ENCODE measurements around the gene UBAC1.
A peak's percentile ranks its signal among the peaks of the same experiment; 100 is the strongest.
"Not testable (repeated sequence)": the region's sequence is repeated elsewhere in the genome, so short reads cannot be mapped to it uniquely, and the experiment has no call there.

The UBAC1 gene

GRCh38 chr9:135920256-135920930 lies 40.8 kb downstream of the UBAC1 start:
- DNase-seq: no peak

DNA sequence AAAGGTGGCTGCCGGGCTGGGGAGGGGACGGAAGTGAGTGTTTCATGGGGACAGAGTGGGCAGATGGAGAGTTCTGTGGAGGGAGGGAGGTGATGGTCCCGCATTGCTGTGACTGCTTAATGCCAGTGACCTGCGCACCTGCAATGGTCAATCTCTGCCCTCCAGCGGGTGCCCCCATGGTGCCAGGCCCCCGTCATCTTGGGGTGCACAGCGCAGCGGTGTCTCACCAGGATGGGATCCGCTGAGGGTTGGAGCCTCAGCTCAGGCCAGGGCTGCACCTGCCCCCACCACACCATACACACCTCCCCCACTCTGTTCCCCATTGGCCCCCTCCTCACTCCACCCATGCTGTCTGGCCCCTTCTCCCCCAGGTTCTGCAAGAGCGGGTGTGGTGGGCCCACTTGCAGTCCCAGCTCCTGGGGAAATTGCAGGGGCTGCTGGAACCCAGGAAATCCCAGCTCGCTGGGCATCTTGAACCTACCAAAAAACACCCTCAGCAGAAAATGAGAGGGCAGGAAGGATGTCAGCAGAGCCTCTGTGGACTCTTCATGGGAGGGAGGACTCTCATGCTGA lies 41.8 kb downstream of the UBAC1 start:
- no peak for DNase-seq

- DNase-seq: not testable (repeated sequence)
Measured at GRCh38 chr9:135916227-135916626, 44.9 kb downstream of the UBAC1 start.

DNA sequence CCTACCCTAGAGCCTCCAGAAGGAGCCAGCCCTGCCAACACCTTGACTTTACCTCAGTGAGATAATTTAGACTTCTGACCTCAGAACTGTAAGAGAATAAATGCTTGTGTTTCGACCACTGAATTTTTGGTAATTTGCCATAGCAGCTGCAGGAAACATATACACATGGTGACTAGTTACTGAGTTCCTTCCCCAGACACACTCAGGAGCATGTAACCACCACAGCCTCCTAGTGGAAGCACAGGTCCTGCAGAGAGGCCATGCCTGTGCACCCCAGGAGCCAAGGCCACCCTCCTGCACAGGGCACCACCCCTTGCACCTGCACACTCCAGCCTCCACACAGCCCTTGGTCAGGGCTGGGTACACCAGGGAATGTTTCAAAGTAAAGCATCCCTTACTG lies 46.3 kb downstream of the UBAC1 start:
- no peak for DNase-seq

GRCh38 chr9:135911233-135911632 lies 49.9 kb downstream of the UBAC1 start:
- DNase-seq: not testable (repeated sequence)

GRCh38 chr9:135910757-135911156 lies 50.4 kb downstream of the UBAC1 start:
- DNase-seq: no peak

GRCh38 chr9:135910216-135910615 lies 51.0 kb downstream of the UBAC1 start:
- no peak for DNase-seq

DNA sequence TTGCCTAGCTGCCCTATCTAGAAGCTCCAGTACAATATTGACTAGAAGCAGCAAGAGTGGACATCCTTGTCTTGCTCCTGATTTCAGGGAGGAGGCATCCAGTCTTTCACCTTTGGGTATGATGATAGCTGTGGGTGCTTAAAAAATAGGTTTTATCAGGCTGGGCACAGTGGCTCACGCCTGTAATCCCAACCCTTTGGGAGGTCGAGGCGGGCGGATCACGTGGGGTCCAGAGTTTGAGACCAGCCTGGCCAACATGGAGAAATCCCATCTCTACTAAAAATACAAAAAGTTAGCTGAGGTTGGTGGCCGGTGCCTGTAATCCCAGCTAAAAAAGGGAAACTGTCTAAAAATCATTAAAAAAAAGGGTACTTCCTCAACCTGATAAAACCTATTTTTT lies 51.8 kb downstream of the UBAC1 start:
- DNase-seq: no peak

- no peak for DNase-seq
Measured at GRCh38 chr9:135908754-135909204, 52.4 kb downstream of the UBAC1 start.

GRCh38 chr9:135908093-135908753 lies 53.0 kb downstream of the UBAC1 start:
- peak in 1 of 6 experiments; percentile 23 for DNase-seq

DNA sequence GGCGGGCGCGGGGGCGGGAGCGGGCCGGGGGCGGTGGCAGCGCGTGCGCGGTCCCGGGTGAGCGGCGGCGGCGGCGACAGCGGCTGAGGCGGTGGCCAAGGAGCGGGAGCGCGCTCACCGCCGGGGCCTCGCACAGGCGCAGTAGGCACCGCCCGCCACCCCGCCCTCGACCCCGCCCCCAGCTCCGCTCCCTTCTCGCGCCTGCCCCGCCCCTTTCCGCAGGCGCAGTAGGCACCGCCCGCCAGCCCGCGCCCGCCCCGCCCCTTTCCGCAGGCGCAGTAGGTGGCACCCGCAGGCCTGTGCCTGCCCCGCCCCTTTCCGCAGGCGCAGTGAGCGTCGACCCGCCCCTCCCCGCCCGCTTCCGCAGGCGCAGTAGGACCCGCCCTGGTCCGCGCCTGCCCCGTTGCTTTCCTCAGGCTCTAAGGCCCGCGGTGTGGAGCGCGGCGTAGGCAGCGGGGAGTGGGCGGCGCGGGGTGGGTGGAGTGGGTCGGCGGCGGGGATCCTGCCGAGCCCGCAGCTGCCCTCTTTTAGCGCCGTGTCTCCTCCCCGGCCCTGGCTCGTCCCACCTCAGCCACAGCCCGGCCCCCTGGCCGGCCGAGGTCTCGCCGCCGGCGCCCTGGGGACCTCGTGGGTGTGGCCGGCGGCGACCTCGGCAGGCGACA lies 53.6 kb downstream of the UBAC1 start, which contains the start of gene CAMSAP1:
Gene CAMSAP1, minus strand, starts transcription at position 116 of the 662 bp plus-strand sequence. CDS start 387 bp downstream, outside the sequence.
- DNase-seq: peak; percentile 89 to 95 (median 94)

DNA sequence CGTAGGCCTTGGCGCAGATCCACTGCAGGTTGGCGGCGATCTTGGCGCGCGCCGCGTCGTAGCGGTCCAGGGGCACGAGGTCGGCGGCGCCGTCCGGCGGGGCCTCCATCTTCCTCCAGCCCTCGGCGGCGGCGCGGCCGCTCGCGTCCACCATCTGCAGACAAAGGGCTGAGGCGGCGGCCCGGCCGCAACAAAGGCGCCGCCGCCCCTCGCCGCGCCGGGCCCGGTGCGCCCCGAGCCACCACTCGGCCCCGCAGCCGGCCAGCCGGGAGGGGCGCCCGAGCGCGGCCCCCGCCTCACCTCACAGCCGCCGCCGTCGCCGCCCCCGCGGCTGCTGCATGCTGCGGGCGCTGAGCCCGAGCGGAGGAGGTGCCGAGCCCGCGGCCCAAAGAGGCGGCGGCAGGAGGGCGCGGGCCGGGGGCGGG lies 54.2 kb downstream of the UBAC1 start:
- DNase-seq: no peak

GRCh38 chr9:135906291-135907005 lies 54.7 kb downstream of the UBAC1 start:
- peak in 3 of 6 experiments; percentile 5 to 25 (median 16) for DNase-seq

DNA sequence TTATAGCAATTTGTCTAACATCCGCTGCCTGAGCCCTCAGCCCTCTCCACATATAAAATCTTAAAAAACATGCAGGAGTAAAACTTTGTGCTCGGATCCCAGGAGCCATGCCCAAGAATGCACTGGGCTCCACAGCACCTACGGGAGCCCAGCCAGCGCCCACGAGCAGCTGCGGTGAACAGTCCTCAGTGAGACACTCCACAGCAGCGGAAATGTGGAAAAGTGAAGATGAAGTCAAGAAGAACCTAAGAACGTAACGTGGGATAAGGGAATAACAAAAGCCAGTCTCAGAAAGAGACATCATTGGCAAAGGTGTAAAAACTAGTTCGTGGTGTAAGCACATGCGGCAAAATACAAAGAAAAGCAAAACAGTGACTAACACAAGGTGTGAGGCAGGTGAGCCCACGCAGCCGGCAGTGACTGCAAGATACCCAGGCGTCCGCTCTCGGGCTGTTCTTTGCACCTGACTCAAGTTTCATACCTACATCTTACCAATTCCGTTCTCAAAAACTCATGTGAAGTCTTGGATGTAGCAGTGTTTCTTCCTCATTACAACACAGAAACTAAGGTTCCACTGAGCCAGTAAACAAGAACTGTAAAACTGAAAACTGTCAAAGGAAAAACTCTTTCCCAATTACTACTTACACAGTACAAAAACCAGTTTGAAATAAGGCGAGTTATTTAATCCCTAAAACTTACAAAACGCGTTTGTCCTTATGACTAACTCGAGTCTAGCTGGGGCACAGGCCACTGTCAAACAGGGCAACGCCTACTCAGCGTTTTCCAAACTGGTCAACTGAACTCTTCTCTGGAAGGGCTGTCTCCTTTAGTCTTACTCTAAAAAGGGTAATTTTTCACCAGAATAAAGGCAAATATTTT lies 55.6 kb downstream of the UBAC1 start:
- DNase-seq: peak in 2 of 6 experiments; percentile 19 to 34

DNA sequence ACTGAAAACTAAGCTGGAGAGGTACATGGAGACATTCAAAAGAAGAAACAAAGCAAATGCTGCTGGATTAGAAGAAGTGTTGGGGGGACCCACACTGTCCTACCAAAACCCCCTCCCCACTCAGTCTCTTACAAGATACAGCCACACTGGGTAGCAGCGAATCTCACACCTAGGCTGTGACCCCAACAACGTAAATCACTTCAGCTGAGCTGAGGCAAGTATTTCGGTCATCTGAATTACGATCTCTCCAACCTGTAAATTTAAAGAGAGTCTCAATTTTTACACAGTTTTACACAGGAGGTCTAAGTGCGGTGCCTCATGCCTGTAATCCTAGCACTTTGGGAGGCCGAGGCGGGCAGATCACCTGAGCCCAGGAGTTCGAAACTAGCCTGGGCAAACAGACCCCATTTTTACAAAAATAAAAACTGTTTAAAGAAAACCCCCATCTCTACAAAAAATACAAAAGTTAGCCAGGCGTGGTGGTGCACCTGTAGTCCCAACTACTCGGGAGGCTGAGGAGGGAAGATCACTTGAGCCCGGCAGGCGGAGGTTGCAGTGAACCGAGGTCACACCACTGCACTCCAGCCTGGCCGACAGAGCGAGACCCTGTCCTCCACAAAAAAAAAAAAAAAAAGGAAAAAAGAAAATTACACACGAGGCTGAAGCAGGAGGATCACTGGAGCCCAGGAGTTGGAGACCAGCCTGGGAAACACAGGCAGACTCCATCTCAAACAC lies 57.2 kb downstream of the UBAC1 start:
- no peak for DNase-seq

GRCh38 chr9:135903358-135903656 lies 57.9 kb downstream of the UBAC1 start:
- DNase-seq: no peak

DNA sequence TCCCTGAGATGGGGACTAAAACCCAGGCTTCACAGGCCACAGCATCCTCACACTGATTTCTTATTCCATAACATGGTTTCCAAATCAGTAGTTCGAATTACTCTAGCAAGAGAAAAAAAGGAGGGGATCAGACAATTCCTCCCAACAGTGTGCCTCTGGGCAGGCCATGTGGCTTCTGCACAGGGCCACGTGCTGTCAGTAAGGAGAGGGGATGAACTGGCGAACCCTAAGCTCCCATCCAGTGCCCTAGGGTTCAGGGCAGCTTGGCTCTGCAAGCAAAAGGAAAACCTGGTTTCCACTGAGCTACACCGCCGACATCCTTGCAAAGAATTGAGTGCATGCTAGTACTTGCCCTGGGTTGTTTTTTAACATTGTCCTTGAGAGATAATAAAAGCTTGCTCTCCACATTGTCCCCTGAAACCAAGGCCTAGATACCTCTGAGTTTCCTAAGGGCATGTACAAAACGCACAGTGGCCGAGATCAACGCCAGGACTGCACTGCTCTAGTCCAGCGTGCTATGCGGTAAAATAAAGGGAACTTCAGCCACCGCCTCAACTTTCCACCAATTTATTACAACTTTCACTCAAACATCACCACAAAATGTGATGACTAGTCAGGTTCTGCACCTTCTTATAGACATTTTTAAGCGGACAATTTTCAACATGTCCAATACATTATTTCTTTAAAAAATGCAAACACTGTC lies 58.4 kb downstream of the UBAC1 start:
- DNase-seq: no peak

- no peak for DNase-seq
Measured at GRCh38 chr9:135901826-135902225, 59.3 kb downstream of the UBAC1 start.

- no peak for DNase-seq
Measured at GRCh38 chr9:135901031-135901758, 60.0 kb downstream of the UBAC1 start.
